T-helper 2 cell treated with Interferon-gamma antibody and Interleukin-4, amounts not matched to agents 5 μg/mL and 100 μg/mL, for 36 hours (primary cell): ENCODE measurements around the gene FADS2.

Experiments used
- DNase-seq: peaks from one replicate; pipeline ENCODE4 v3.0.0; 2021; ENCODE audit warnings: low spot score
- H3K27ac Mint-ChIP-seq: one replicate; pipeline ENCODE4 v1.8.0; 2021; ENCODE audit warnings: mild to moderate bottlenecking, mixed read lengths
- H3K27me3 Mint-ChIP-seq: one replicate; pipeline ENCODE4 v1.8.0; 2021; ENCODE audit warnings: low read depth, mixed read lengths
- H3K36me3 Mint-ChIP-seq: one replicate; pipeline ENCODE4 v1.8.0; 2021; ENCODE audit warnings: low read depth, mixed read lengths
- H3K4me1 Mint-ChIP-seq: one replicate; pipeline ENCODE4 v1.8.0; 2021; ENCODE audit warnings: low read depth, mixed read lengths
- H3K4me3 Mint-ChIP-seq: one replicate; pipeline ENCODE4 v1.8.0; 2022; ENCODE audit warnings: mild to moderate bottlenecking, moderate library complexity, mixed read lengths
- H3K9me3 Mint-ChIP-seq: one replicate; pipeline ENCODE4 v1.8.0; 2021; ENCODE audit warnings: mixed read lengths

FADS2 gene

DNA sequence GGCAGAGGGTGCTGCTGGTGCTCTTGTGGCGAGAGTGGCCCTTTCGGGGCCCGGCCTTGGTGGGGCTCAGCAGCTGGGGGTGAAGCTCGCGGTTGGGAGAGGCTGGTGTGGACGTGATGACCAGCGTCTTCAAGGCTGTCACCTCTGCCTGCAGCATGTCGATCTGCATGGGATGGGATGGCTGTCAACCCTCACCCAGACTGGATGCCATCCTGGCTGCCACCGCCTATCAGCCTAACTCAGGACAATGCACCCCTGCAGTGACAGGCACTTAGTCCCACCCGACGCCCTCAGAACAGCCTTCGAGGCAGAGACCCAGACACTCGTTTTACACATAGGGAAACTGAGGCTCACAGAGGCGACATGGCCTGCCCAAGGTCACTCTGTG lies 78.4 kb downstream of the FADS2 start:
- H3K4me1 Mint-ChIP-seq: no peaks in the 10 kb centered on the region
- H3K4me3 Mint-ChIP-seq: no peak overlapping the region
- H3K36me3 Mint-ChIP-seq: no peaks in the 10 kb centered on the region
- H3K27ac Mint-ChIP-seq: no peak overlapping the region
- H3K9me3 Mint-ChIP-seq: no peaks in the 10 kb centered on the region
- DNase-seq: no peak
- peaks cover 4% of the 10 kb centered on the region for H3K27me3 Mint-ChIP-seq

DNA sequence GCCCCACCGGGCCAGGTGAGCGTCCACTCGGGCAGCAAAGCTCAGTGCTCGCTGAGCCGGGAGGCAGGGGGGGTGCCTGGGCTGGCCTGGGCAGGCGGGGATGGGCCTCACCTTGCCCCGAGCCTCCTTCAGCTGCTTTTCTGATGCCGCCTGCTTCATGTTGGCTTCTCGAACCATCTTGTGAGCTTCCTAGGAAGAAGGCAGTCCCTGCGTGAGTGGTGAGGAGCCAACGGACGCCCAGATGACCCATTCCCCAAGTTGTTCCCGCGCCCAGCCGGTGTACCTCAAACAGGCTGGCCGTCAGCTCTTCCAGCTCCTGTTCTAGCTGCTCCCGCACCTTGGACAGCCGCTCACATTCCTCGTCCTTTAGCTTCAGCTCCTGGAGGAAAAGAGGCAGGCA lies 79.2 kb downstream of the FADS2 start:
- no peaks in the 10 kb centered on the region for H3K4me1 Mint-ChIP-seq
- no peak overlapping the region for H3K27ac Mint-ChIP-seq
- H3K36me3 Mint-ChIP-seq: no peaks in the 10 kb centered on the region
- H3K27me3 Mint-ChIP-seq: peaks cover 4% of the 10 kb centered on the region
- H3K4me3 Mint-ChIP-seq: no peak overlapping the region
- no peaks in the 10 kb centered on the region for H3K9me3 Mint-ChIP-seq
- DNase-seq: no peak

DNA sequence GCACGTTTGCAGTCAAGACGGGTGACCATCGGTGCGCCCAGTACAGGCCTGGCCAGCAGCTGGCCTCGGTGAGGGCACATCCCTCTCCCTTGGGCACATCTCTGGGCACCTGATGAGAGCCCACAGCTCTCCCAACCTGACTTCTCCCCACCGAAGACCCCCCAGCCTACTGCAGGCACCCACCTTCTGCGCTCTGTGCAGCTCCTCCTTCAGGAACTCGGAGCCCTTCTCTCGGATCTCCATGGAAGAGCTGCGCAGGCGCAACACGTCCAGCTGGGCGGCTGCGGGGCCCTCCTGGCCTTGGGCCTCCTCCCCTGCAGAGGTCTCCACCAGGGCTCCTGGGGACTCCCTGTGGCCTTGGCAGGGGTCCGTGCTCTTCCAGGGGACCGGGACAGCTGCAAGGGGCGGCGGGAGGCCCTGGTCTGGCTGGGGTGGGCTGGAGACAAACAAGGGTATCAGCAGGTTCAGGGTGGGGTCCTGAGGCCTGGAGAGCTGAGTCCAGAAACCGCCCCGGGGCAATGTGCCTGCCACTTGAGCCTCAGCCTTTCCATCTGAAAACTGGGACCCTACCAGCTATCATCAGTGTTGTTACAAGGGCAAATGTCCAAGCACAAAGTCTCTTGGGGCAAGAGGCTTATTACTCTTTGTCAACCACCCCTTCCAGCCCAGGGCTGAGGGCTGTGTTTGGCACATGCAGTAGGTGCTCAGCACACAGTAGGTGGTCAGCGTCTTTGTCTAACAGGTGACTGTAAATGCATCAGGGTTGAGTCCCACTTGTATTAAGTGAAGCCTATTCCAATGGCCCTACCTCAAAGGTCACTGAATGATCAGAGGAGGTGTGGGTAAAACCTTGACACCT lies 80.0 kb downstream of the FADS2 start:
- Mint-ChIP-seq H3K36me3 (no peaks in the 10 kb centered on the region), H3K9me3 (no peaks in the 10 kb centered on the region), H3K4me3 (no peak overlapping the region), H3K27me3 (peaks cover 4% of the 10 kb centered on the region), H3K27ac (no peak overlapping the region), H3K4me1 (no peaks in the 10 kb centered on the region)
- no peak for DNase-seq

DNA sequence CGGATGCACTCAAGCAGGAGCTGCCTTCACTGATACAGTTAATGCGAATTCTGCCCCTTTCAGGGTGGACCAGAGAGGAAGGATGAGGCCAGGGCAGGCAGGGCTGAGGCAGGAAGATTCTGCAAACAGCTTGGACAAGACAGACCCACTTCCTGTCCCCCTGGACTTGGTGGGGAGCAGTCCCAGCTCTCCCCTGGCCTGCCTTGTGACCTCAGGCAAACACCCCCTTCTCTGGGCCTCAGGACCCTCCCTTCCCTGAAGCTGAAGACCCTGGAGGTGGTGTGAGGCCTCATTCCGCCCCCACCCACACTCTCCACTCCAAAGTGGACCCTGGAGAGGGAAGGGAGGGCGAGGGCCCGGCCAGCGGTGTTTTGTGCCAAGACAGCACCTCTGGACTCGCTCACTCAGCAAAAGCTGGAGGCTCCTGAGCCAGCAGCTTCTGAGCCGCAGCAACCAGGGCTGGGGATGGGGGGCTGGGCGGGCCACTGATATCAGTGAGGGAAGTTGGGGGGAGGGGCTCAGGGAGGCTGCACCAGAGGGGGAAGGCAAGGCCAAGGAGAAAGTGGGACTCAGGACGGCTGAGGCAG lies 80.7 kb downstream of the FADS2 start:
- H3K27ac Mint-ChIP-seq: no peak overlapping the region
- H3K4me3 Mint-ChIP-seq: no peak overlapping the region
- no peak for DNase-seq
- H3K9me3 Mint-ChIP-seq: no peaks in the 10 kb centered on the region
- no peaks in the 10 kb centered on the region for H3K4me1 Mint-ChIP-seq
- no peaks in the 10 kb centered on the region for H3K36me3 Mint-ChIP-seq
- peaks cover 6% of the 10 kb centered on the region for H3K27me3 Mint-ChIP-seq

DNA sequence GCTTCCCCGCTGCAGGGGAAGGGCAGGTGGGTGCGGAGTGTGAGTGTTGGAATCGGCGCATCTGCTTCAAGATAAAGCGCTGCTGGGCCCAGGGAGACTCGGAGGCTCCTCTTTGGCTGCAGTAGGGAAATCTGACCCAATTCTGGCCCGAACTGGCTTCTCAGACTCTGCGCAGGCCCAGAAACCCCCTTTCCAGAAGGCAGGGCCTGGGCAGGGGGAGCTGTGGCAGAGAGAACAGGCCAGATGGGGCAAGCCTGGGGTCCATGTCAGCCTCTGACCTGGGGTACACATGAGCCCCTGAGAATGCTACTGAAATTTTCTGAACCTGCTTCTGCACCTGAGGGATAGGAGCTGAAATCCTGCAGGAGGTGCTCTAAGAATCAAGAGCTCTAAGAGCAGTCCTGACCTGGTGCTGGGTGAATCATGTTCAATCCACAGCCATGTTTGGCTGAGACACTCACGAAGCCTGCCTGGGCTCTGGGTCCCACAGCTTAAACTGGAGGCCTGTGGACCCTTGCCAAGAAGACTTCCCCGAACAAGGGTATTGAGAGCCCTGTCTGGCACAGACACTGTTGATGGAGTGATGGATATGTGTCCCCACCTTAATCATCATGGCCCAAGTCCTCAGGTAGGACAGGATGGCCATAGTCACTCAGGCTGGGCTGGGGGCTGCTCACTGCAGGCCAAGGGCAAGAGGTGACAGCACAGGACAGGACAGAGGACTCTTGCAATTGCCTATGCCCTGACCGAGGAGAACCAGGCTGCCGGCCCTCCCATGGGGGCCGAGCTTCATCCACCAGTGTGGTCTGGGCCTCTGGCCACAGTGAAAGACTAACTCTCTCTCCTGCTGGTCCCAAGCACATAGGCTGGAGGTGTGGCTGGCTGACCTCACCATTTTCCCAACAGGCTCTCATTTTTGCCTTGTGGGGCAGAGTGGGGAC lies 82.4 kb downstream of the FADS2 start:
- Mint-ChIP-seq H3K27ac (no peak overlapping the region), H3K9me3 (no peaks in the 10 kb centered on the region), H3K36me3 (no peaks in the 10 kb centered on the region), H3K4me1 (no peaks in the 10 kb centered on the region), H3K4me3 (no peak overlapping the region), H3K27me3 (peaks cover 15% of the 10 kb centered on the region)
- DNase-seq: no peak

DNA sequence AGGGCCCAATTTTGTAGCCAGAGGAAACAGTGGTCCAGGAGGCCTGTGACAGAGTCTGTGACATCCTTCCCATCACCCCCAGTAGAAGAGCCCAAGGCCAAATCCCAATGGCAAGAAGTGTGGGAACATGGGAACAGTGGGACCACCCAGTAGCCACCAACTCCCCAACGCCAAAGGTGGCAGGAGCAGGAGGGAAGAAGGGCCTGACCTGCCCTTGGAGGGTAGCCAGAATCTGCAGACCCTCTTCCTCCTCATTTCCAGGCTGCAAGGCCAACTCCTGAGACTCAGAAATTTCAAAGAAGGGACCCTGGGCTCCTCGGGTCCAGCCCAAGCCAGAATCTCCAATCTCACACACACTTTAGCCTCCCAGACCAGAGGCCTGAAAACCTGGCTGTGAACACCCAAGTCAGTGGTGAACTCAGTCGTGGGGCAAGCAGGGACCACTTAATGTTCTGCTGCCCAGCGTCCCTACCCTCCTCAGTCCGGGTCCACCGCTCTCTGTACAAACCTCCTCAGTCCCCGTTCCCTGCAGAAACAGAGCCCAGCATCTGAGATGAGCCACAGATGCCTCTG lies 83.1 kb downstream of the FADS2 start:
- no peak overlapping the region for H3K4me3 Mint-ChIP-seq
- H3K27me3 Mint-ChIP-seq: peaks cover 19% of the 10 kb centered on the region
- H3K27ac Mint-ChIP-seq: no peak overlapping the region
- no peaks in the 10 kb centered on the region for H3K4me1 Mint-ChIP-seq
- H3K36me3 Mint-ChIP-seq: no peaks in the 10 kb centered on the region
- no peak for DNase-seq
- no peaks in the 10 kb centered on the region for H3K9me3 Mint-ChIP-seq

DNA sequence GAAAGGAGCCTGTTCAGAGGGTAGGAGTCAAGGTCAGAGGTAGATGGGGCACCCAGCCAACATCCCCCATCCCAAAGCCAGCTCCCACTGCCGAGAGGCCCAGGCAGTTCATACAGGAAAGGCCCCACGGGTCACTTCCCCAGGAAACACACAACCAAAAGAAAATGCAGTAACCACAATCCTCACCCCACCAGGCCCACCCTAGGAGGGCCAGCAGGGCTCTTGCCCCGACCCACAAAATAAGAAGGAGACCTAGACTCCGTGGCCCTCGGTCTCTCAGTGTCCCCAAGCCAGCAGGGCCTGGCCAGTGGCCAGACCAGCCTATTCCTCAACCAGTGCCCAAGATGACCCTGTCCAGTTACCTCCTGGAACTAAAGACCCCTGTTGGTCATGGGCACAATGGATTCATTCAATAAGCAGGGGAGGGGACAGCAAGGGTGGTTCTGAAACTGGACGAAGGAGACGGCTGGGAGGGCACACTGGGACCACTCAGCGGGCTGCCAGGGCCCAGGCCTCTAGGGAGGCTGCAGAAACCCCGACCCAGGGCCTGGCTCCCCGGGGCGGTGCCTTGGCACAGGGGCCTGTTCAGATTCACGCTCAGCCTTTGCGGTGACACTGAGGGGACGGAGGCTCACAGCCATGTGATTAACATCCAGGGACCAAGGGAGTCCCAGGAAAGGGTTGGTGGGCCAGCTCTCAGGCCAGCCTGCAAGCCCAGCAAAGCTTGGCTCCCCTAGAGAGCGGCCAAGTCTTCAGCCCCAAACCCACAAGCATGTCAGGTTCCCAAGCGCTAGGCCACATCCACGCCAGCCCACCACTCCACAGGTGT lies 83.8 kb downstream of the FADS2 start:
- no peak overlapping the region for H3K4me3 Mint-ChIP-seq
- H3K27me3 Mint-ChIP-seq: peaks cover 26% of the 10 kb centered on the region
- H3K36me3 Mint-ChIP-seq: no peaks in the 10 kb centered on the region
- H3K27ac Mint-ChIP-seq: no peak overlapping the region
- DNase-seq: no peak
- H3K4me1 Mint-ChIP-seq: no peaks in the 10 kb centered on the region
- no peaks in the 10 kb centered on the region for H3K9me3 Mint-ChIP-seq

DNA sequence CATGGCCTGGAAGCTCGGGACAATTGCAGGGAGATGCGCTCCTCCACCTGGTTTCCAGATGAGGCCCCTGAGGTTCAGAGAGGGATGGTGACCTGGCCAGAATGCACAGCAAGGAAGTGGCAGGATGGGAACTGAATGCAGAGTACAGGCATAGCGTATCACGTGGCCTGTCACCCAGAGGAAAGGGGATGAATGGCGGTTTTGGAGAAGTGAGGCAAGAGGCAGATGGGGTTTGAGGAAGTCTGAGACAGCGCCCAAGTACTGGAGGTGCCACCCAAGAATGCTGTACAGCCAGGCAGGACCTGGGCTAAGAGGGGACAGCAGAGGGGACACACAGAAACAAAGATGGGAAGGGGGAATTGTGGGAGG lies 84.4 kb downstream of the FADS2 start:
- no peak overlapping the region for H3K4me3 Mint-ChIP-seq
- no peaks in the 10 kb centered on the region for H3K4me1 Mint-ChIP-seq
- no peak for DNase-seq
- peaks cover 27% of the 10 kb centered on the region for H3K27me3 Mint-ChIP-seq
- no peaks in the 10 kb centered on the region for H3K9me3 Mint-ChIP-seq
- H3K36me3 Mint-ChIP-seq: no peaks in the 10 kb centered on the region
- H3K27ac Mint-ChIP-seq: no peak overlapping the region

DNA sequence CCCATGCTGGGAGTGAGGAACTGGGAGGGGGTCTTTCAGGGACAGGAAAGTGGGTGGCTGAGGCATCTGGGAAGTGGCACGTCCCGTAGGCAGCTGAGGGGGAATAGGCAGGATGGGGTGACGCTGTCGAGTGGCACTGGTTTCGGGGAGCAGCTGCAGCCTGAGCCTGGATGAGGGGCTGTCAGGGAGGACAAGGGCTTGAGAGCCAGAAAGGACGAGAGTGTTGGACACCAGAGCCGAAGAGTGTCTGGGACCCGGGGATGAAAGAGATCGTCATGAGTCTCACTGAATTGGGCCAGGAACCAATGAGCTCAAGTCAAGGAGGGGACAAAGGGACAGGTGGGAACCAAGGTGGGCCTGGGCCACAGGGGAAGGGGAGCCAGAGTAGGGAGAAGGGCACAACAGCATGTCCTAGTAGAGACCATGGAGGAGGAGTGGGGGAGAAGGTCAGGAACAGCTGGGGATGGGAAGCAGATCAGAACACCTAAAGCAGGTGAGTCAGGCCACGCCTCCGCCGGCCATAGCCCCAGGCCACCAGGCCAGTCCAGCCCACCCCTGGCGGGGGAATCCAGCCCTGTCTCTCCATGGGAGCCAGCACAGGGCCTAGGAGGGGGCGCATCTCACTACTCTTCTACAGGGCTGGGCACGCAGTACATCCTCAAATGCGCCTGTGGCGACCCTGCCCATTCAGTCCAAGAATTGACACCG lies 85.0 kb downstream of the FADS2 start:
- Mint-ChIP-seq H3K36me3 (no peaks in the 10 kb centered on the region), H3K27ac (no peak overlapping the region), H3K4me1 (peaks cover 4% of the 10 kb centered on the region), H3K4me3 (no peak overlapping the region), H3K27me3 (peaks cover 34% of the 10 kb centered on the region), H3K9me3 (no peaks in the 10 kb centered on the region)
- DNase-seq: no peak

DNA sequence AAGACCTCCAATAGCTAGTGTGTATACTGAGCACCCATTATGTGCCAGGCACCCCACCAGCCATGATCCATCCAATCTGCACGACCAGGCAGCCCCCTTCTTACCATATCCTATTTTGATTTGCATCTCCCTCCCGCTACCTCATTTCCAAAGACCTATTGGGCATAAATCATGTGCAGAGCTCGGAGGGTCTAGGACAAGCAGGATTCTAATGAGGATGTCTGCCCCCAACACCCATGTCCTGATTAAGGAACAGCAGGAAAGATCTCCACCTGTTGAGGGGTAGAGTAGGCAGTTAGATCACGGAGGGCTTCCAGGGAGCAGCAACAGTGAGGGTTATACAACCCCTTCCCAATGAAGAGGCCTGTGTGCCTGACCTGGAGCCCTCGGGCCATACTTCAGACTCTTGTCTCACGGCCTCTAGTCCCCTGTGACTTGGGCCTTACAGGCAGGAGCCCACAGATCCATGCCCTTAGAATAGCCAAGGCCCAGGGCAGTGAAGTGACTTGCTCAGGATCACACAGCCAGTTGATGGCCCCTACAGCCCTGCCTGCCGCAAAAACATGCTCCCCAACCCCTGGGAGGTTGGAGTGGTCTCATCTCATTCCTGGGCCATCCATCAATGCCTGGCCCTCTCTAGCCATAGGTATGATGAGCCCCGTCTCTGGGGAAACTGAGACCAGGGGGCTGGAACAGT lies 85.7 kb downstream of the FADS2 start:
- Mint-ChIP-seq H3K36me3 (no peaks in the 10 kb centered on the region), H3K27me3 (peaks cover 41% of the 10 kb centered on the region)

DNA sequence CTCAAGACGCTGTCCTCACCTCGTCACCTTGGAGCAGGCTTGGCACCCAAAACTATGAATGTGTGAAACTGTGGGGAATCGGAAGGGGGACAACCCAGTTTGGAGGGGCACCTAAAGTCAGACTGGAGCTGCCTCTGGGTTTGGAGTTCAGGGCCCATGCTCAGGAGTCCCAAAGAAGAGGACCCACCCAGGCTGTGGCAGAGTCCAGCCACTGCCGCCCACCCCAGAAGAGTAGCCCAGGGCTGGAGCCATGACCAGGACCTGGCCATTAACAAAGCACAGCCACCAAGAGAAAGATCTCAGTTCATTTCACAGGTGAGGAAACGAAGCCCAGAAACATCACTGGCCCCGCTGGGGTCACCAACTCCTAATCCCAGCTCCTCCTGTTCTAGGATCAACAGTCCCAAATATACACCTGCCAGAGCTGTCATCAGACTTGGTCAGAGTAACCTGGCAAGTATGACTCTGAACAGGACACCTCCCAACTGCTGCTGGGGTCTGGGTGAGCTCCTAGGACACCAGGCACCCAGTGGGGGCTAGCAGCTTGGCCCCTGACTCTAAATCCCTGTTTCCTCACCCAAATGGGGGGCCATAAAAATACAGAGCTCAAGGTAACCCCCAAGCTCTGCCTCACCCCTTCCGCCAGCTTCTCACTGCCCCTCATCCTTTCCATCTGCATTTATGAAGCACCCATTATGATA lies 86.5 kb downstream of the FADS2 start:
- DNase-seq: no peak
- H3K27me3 Mint-ChIP-seq: peaks cover 48% of the 10 kb centered on the region
- H3K36me3 Mint-ChIP-seq: no peaks in the 10 kb centered on the region
- H3K4me3 Mint-ChIP-seq: no peak overlapping the region
- no peaks in the 10 kb centered on the region for H3K9me3 Mint-ChIP-seq
- peaks cover 4% of the 10 kb centered on the region for H3K4me1 Mint-ChIP-seq
- no peak overlapping the region for H3K27ac Mint-ChIP-seq

More for the DNA sequence above, 85.7 kb downstream of the FADS2 start:
- DNase-seq: no peak
- peaks cover 4% of the 10 kb centered on the region for H3K4me1 Mint-ChIP-seq
- H3K9me3 Mint-ChIP-seq: no peaks in the 10 kb centered on the region
- no peak overlapping the region for H3K4me3 Mint-ChIP-seq
- H3K27ac Mint-ChIP-seq: no peak overlapping the region
